HG03354 (cell line): ENCODE results near the gene TRIO.

Source experiments
- ATAC-seq: cut with Tn5 transposase; IDR thresholded peaks from one replicate; pipeline ENCODE4 v1.9.1; 2021; ENCODE audit warnings: mild to moderate bottlenecking; ENCODE audit not compliant: unreplicated experiment, poor library complexity, severe bottlenecking

Gene TRIO

DNA sequence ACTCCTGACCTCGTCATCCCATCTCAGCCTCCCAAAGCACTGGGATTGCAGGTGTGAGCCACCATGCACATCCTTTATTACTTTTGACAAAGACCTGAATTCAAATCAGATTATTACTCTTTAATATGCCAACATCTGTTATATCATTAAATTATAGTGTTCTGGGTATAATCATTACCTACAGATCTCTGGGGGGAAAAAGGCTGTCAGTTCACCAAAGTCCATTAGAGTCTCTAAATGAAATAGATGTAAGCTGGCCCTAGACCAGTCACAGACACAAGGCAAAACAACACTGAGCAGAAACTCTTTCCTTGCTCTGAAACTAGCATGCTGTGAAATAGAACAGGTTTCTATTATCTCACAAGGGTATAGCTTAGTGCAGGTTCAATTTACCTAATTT is 21.6 kb upstream of the TRIO start:
- no peak for ATAC-seq

DNA sequence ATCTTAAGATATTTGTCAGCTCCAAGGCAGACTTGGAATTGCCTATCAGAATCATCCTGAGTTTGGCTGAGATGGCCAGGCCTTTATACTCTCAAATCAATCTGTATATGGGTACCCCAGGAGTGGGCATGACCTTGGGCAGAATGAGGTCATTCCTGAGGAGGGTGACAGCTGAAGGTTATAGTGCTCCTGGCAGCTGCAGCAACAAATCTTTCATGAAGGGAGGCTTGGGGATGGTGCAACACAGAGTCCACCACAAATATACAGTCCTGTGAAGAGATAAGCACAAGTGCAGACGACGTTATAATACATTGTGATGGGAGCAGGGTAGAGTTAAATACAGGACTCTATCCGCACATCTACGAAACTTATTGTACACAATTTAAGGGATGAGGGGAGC is 21.1 kb upstream of the TRIO start:
- no peak for ATAC-seq

DNA sequence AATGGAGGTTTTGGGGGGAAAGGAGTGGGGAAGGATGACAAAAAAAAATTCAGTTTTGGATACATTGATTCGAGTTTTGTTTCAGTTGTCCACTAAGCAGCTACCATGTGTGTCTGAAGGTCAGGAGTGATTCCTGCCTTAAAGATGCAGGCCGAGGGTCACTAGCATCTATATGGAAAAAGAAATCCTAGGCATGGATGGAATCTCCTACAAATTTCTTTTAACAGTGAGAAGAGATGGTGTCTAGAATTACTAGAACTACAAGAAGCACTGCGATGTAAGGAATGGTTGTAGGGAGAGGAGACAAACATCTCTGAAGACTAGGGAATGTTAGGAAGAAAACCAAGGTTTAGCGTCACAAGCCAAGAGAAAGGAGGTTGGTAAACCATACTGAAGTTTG is 19.6 kb upstream of the TRIO start:
- no peak for ATAC-seq

DNA sequence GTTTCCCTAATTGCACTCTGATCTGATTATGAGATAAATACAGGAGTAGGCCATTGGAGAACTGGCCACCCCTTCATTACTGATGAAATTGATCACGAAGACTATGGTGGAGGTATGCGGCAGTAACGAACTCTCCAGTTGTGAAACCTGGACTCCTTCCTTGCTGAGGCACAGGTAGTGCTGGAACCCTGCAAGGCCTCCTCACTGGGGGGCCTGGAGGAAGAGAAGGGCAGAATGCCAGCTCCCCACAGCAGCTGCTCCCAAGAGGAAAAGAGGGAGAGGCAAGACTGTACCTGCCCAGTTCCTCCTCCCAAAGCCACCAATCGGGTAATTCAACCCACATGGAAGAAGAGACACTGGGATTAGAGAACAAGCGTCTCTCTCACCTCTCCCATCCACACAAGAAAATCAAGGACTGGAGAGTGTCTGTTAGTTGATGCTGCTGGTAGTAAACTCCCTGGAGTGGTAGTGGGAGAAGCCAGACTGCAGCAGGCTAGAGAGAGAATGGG is 19.1 kb upstream of the TRIO start:
- ATAC-seq, result no peak

DNA sequence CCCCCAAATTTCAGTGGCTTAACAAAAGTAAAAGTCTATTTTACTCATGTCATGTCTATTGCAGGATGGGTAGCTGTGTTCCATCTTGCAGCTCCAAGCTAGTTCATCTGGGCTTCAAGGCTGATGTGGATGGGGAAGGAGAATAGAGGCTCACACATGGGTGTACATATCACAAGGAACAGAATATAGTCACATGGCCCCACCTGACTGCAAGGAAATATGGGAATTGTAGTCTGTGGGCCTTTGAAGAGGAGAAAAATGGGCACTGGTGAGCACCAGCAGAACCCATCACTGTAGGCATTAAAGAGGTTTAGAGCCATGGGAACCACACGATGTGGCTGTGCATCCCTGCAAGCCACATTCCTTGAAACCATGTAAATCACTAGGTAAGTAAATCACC is 17.9 kb upstream of the TRIO start:
- no peak for ATAC-seq

DNA sequence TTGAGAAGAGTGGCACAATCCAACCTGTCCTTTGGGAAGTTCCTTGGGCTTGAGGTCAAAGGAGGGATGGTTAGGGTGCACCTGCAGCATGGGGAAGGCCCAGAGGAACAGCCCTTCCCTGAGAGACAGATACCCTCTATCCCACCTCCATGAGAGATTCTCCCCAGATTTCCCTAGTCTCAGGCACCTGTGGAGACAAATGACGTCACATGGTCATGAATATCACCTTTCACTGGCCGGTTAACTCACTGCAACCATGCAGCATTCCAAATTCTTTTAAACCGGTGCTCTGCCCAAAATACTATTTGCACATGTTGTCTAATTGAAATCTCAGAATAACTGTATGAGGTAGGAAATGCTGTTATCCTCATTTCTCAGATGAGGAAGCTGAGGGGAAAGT is 15.6 kb upstream of the TRIO start:
- ATAC-seq, result no peak

DNA sequence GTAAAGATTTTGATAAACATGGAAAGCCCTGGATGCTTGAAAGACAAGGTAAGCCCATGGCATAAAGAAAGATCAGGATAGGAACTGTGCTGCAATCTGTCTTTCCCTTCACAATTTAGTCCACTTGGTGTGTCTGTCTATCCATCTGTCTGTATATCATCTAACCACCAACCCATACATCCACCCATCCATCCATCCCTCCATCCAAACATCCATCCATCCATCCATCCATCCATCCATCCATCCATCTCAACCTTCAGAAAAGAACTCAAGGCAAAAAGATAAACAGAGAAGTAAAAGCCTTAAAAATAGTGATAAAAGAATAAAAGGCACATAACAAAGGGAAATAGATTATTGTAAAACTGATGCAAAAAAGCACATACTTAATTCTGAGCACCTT is 15.1 kb upstream of the TRIO start:
- ATAC-seq, result no peak

DNA sequence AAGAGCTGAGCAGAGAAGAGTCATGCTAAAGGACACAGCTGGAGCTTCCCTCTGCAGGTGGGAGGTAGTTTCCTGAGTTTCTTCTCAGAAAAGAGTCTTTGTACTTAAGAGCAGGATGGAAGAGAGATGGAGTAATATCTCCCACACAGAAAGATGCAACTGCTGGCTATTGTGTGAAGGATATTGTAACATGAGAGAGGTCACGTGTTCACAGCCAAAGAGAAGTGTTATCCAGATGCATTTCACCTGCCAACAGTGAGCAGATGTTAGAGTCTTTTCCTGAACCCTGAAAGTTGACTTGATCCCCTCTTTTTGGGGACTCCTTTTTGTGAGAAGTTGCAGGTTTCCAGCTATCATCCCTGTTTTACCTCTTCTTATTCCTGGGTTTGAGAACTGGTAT is 14.0 kb upstream of the TRIO start:
- no peak for ATAC-seq

DNA sequence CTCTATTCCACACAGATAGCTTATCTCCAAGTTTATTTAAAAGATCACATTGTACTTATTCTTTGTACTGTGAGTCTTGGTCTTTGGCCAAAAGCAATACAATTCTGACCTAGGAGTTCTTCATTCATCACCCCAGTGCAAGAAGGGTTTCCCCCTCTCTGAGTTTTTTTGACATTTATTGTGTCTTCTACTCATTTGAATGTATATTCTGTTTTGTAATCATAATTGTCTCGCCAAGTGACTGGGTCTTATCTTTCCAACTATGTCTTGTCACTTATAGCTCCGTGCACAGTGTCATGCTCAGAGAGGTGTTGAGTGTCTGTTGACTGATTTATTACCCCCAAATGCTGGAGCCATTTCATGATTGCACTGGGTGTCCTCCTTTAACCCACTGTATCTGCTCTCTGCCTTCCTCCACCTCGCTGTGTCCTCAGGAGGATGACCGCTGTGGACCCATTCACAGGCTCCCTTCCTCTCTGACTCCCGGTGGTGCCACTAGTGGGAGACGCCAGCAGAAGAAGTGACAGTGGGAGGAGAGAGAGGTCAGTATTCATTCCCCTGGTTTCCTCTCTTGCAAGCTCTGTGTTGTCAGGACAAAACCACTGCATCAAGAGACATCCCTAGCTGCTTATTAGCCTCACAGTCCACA is 11.2 kb upstream of the TRIO start:
- ATAC-seq, result no peak

DNA sequence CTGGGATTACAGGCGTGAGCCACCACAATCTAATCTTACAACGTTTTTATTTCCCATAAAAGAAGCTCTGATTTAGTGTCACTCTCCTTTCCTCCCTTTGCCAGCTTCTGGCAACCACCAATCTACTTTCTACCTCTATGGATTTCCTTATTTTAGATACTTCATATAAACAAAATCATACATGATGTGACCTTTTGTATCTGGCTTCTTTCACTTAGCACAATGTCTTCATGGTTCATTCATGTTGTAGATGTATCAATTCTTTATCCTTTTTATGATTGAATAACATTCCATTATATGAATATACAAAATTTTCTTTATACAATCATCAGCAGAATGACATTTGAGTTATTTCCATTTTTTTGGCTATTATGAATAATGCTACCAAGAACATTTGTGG is 9.7 kb upstream of the TRIO start:
- ATAC-seq, result no peak

DNA sequence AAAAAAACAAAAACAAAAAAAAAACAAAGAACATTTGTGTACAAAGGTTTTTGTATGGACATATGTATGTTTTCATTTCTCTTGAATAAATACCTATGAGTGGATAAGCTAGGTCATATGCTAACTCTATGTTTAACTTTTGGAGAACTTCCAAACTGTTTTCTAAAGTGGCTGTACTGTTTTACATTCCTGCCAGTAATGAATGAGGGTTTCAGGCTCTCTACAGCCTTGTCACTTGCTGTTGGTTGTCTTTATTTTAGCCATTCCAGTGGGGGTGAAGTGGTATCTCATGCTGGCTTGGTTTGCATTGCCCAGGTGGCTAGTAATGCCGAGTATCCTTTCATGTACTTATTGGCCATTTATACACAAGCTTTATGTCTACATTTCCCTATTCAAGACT is 9.1 kb upstream of the TRIO start:
- ATAC-seq, result no peak

DNA sequence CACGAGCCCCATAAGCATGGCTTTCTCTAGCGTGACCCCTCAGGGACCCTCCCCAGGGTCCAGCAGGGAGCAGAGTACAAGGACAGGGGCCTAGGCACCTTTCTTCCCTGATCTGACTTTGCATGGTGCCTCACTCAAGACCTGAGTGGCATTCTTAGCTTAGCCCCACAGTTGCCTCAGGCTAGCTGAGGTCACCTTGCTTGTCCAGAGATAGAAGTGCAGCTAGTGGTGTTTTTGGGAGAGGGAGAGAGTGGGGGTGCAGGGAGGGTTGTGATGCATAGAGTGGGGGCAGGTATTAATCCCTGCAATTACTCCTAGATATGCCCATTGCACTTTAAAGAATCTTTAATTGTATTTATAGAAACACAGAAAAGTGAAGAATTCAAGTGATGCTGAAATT is 8.4 kb upstream of the TRIO start:
- ATAC-seq, result no peak

DNA sequence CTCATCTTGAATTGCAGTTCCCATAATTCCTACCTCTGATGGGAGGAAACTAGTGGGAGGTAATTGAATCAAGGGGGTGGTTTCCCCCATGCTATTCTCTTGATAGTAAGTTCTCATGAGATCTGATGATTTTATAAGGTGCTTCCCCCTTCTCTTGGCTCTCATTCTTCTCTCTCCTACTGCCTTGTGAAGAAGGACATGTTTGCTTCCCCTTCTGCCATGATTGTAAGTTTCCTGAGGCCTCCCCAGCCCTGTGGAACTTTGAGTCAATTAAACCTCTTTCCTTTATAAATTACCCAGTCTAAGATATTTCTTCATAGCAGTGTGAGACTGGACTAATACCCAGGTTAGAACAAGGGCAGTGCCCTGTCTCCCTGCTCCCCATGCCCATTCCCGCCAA is 7.5 kb upstream of the TRIO start:
- ATAC-seq, result no peak

DNA sequence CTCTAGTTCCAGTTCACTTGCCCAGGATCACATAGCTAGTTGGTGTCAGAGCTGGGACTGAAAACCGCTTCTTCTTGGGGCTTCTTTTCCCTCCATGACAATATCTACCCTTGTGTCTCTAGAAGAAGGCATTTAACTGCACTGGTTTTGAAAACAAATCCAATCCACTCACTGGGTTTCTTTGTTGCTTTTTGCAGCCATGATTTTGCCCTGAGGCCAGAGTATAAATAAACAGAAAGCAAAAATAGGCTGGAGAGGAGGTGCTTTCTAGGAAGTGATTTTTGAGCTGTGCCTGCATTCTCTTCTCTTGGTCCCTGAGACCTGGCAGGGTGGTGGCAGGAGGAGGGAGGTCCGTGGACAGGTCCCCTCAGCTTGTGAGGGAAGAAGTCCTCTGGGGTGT is 6.9 kb upstream of the TRIO start:
- no peak for ATAC-seq

DNA sequence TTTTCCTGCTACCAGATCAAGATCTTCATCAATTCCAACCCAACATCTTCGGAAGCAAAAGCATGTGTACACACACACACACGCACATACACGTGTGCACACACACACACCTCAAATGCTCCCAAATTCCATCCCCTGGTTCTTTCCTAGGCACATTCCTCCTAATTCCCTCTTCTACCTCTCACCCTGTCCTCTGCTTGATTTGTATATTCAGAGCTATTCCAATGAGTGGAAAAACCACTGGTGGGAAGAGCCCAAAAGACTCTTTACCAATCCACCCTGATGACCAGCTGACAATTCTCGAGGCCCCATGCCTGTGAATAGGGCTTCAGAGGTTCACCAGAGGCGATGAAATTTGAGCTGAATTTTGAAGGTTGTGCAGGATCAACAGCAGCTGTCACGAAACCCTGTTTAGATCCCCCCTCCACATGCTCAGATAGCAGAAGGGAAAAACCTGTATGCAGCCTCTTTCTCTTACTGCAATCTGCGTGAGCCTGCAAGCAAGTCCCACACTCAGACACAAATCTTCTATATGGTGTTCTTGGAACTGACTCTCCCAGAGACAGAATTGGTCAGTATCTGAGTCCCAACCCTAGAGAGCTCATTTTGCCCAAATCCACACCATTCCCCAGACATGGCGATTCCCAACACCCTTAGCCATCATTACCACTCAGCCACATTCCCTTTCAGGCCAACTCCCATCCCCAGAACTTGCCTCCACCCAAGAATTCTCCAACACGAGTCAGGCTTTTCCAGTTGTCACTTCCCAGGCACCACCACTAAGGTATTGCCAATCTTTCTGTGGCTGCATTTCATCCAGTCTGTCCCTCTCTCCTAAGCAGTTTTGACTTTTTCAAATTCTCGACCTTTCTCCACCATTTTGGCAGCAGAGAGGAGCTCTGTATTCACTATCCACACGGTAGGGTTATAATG is 4.3 kb upstream of the TRIO start:
- no peak for ATAC-seq

DNA sequence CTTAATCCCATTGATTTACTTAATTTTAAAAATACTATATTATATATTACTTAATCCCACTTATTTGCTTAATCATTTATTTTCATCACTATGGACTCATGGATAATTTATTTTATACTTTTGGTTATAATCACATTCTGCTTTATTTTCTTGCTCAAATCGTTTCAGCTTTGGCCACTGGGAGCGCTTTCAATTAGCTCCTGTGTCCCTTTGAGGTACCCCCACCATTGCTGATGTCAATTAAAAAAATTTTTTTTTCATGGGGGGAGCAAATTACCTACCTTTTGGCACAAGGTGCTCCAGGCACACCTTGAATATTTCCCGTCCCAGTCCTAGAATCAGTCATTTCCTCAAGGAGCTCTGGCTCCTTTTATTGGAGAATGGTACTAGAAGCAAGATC is 1.4 kb upstream of the TRIO start:
- no peak for ATAC-seq

DNA sequence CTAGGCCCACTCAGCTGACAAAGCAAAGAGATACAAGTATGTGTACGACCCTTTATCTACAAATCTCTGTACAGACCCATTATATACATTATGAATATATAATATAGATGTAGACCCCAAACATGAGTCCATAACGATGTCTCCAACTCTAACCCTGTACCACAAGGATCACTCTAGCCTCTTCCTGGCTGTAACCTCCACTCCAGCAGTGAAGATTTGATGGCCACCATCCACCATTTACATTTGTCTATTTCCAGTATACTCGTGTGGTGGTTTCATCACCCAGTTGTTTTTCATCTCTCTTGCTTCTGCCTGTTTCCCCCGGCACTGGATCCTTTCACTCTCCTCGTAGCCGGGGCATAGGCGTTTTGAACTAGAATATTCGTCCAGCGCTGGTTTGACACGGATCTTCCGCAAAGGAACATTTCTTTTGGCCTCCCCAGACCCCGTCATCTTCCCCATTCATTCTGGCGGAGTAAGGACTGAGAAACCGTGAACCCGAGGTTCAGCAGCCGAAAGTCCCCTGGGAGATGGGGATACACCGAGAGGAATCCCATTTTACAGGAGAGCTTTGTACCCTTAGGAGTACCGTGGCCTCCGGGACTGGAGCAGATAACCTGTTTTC is 828 bp upstream of the TRIO start:
- ATAC-seq, result peak; percentile 0

DNA sequence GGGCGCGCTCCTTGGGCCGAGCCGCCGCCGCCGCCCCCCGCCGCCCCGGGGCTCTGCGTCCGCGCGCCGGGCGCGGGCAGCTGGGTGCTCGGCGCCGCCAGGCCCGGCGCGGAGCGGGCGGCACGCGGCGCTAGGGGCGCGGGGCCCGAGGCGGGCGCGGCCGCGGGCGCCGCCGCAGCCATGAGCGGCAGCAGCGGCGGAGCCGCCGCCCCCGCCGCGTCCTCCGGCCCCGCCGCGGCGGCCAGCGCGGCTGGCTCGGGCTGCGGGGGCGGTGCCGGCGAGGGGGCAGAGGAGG is 351 bp downstream of the TRIO start:
- peak; percentile 9 for ATAC-seq

DNA sequence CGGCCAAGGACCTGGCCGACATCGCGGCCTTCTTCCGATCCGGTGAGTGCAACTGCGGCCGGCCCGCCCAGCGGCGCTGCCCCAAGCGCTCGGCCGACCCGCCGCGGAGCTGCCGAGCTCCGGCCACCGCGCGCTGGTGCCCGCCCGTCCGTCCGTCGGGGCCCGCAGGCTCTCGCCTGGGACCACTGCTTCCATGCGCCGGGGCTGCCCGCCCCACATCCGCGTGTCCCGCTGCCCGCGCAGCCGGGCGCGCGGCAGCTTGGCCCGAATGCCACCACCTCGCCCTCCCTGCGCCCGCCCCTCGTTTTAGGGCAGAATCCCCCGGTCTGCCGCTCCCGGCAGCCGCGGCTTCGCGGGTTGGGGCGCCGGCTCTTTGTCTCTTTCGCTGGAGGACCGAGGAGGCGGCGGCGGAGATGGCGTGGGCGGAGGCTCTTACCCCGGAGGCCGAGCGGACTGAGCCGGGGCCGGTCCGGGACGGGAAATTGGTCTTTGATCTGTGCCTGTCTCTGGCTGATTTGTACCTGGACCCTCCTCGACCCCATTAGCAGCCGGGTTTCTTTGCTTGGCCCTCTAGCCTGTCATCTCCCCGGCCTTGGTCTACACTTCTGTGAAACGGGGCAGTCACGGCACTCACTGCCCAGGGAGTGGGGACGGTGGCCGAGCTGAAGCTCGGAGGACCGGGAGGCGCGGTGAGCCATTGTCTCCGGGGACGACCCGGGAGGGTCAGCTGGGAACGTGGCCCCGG is 871 bp downstream of the TRIO start:
- ATAC-seq, result peak; percentile 24
